K562 (cell line): ENCODE data around the gene GATA6. TPM values are rescaled to one million over a fixed set of nuclear protein-coding genes. Genes with fewer than 3 reads are reported as not detected.

ENCODE experiments used
- ATAC-seq: fragments of 200-7000 bp; cut with Tn5 transposase; 3 replicates; pipeline ENCODE4 v1.9.1; 2020; ENCODE audit warnings: moderate library complexity
- BruUV-seq: library from RNA; stranded (reverse); fragments of 400-500 nt; replicated peaks from 2 replicates; lab custom pipeline; 2021; lab: Mats Ljungman, UMichigan
- CTCF ChIA-PET: fragments of 300-600 bp; formaldehyde crosslinking; extraction: SDS; loops from one replicate; lab custom pipeline; 2021; ENCODE audit warnings: low intra/inter-chr PET ratio; lab: Yijun Ruan, JAX
- POLR2A ChIA-PET: fragments of 300-600, 350-650 bp; sonication (Branson Sonifier 250); formaldehyde crosslinking; extraction: SDS; loops from one replicate; lab custom pipeline; 2021; ENCODE audit warnings: antibody characterized with exemption, inconsistent platforms; lab: Yijun Ruan, JAX
- DNase-seq, 4 experiments: peaks; one replicate each; pipeline versions ENCODE4 v3.0.0 to v3.0.0-alpha.2; 2011 to 2018; ENCODE audit warnings: low spot score in 3 of 4, mixed read lengths in 3 of 4; ENCODE audit errors: extremely low read depth in 1 of 4
- FAIRE-seq: peaks from 2 replicates; lab custom pipeline; 2011; peaks lifted over from hg19 to GRCh38; lab: Jason Lieb, UNC
- H2AFZ ChIP-seq: 2 replicates; pipeline ENCODE4 v1.6.0; 2011; ENCODE audit warnings: low read depth, low read length, control low read depth, inconsistent platforms
- H3K27ac ChIP-seq: fragments of 200-600 bp; 3 replicates; pipeline ENCODE4 v1.8.0; 2011; ENCODE audit warnings: low read depth, mild to moderate bottlenecking, control low read depth, inconsistent platforms, low read length, moderate library complexity, mixed read lengths; ENCODE audit errors: extremely low read depth
- H3K27me3 ChIP-seq, 2 experiments: fragments of 300-600 bp in 1 of 2; 2 replicates in 1 of 2; 3 replicates in 1 of 2; pipeline versions ENCODE4 v1.6.0 to v1.8.0; 2011; ENCODE audit warnings: inconsistent platforms in 2 of 2, low read length in 2 of 2, mild to moderate bottlenecking in 1 of 2, mixed read lengths in 1 of 2, moderate library complexity in 1 of 2; ENCODE audit not compliant: control insufficient read depth in 2 of 2, insufficient read depth in 2 of 2
- H3K36me3 ChIP-seq: fragments of 300-600 bp; 3 replicates; pipeline ENCODE4 v1.8.0; 2011; ENCODE audit warnings: mild to moderate bottlenecking, low read length, inconsistent platforms; ENCODE audit not compliant: control insufficient read depth, insufficient read depth
- H3K4me1 ChIP-seq, 2 experiments: fragments of 200-600 bp in 1 of 2; replicated peaks in 1 of 2; 2 replicates in 1 of 2; 3 replicates in 1 of 2; pipeline versions ENCODE4 v1.5.1 to v1.8.0; 2011; ENCODE audit warnings: inconsistent platforms in 2 of 2, low read length in 2 of 2, mild to moderate bottlenecking in 1 of 2, mixed read lengths in 1 of 2, moderate library complexity in 1 of 2; ENCODE audit not compliant: control insufficient read depth in 2 of 2, insufficient read depth in 2 of 2
- H3K4me2 ChIP-seq: 2 replicates; pipeline ENCODE4 v1.6.1; 2011; ENCODE audit warnings: low read length, control low read depth, inconsistent platforms, mixed read lengths; ENCODE audit not compliant: insufficient read depth
- H3K4me3 ChIP-seq: fragments of 200-600 bp; sonication (generic), shearing (Covaris generic); 2 replicates; pipeline ENCODE4 v1.5.1; 2016; ENCODE audit warnings: control low read depth, inconsistent platforms
- H3K79me2 ChIP-seq: fragments of 200-600 bp; 3 replicates; pipeline ENCODE4 v1.8.0; 2011; ENCODE audit warnings: low read length, inconsistent platforms; ENCODE audit not compliant: control insufficient read depth, insufficient read depth
- H3K9ac ChIP-seq, 2 experiments: 2 replicates each; pipeline versions ENCODE4 v1.6.0 to v1.6.1; 2011; ENCODE audit warnings: low read depth in 2 of 2, low read length in 2 of 2, control low read depth in 1 of 2, inconsistent platforms in 1 of 2, mild to moderate bottlenecking in 1 of 2, mixed read lengths in 1 of 2; ENCODE audit not compliant: insufficient read depth in 1 of 2
- H3K9me1 ChIP-seq: one replicate; pipeline ENCODE4 v1.6.0; 2011; ENCODE audit warnings: inconsistent platforms, mild to moderate bottlenecking, low read length, moderate library complexity; ENCODE audit not compliant: control insufficient read depth, insufficient read depth
- H3K9me3 ChIP-seq: replicated peaks from 2 replicates; pipeline ENCODE4 v1.5.1; 2011; ENCODE audit warnings: low read depth, low read length, inconsistent platforms; ENCODE audit not compliant: control insufficient read depth, insufficient read depth
- H4K20me1 ChIP-seq: replicated peaks from 2 replicates; pipeline ENCODE4 v1.6.1; 2011; ENCODE audit warnings: low read length, inconsistent platforms, mixed read lengths; ENCODE audit not compliant: control insufficient read depth, insufficient read depth
- CHD1 ChIP-seq: fragments of 200-600 bp; sonication (generic); IDR thresholded peaks from one replicate; pipeline ENCODE4 v1.6.1; 2012; ENCODE audit warnings: mild to moderate bottlenecking, moderate library complexity, low read length, inconsistent platforms
- MBD2 ChIP-seq: sonication (generic); IDR thresholded peaks from 2 replicates; pipeline ENCODE4 v1.6.1; 2016; ENCODE audit warnings: low read depth, borderline replicate concordance
- RNF219 ChIP-seq: fragments of 250-450 bp; sonication (Bioruptor Pico); IDR thresholded peaks from 2 replicates; pipeline ENCODE4 v1.5.0; 2022; ENCODE audit warnings: mild to moderate bottlenecking
- STAT5A ChIP-seq: IDR thresholded peaks from 2 replicates; pipeline ENCODE4 v1.6.1; 2012; ENCODE audit warnings: low read length, inconsistent platforms, borderline replicate concordance
- TAF9B ChIP-seq: fragments of 450-650 bp; IDR thresholded peaks from 2 replicates; pipeline ENCODE4 v1.6.1; 2018; ENCODE audit warnings: mild to moderate bottlenecking; ENCODE audit not compliant: partially characterized antibody
- ZBED1 ChIP-seq: IDR thresholded peaks from 2 replicates; pipeline ENCODE4 v1.6.1; 2014
- ZNF277 ChIP-seq: fragments of 250-450 bp; sonication (Bioruptor Pico); IDR thresholded peaks from 2 replicates; pipeline ENCODE4 v1.8.0; 2022; ENCODE audit warnings: inconsistent platforms, mild to moderate bottlenecking, moderate library complexity, borderline replicate concordance
- ZNF318 ChIP-seq, 2 experiments: fragments of 450-650 bp; IDR thresholded peaks; 2 replicates each; pipeline ENCODE4 v1.6.1; 2016; ENCODE audit warnings: mild to moderate bottlenecking in 2 of 2, borderline replicate concordance in 1 of 2, low read depth in 1 of 2, moderate library complexity in 1 of 2
- WGBS: fragments of 100-300 bp; shearing (Covaris generic); methylation state at CpG from one replicate; pipeline ENCODE4 v1.1.6; 2016; ENCODE audit warnings: low coverage, mixed read lengths; ENCODE audit not compliant: insufficient coverage; ENCODE audit errors: missing lambda C conversion rate; 5-methylcytosine and 5-hydroxymethylcytosine counted together
- in situ Hi-C: fragments of 300-500 bp; cut with MboI; formaldehyde crosslinking; loops from 4 replicates; pipeline ENCODE4 v1.15.0; 2018; ENCODE audit warnings: inconsistent platforms, mixed read lengths
- intact Hi-C: fragments of 100-400 bp; cut with micrococcal nuclease; formaldehyde crosslinking; loops from 2 replicates; pipeline ENCODE4 v1.14.2; 2022
- polyA plus RNA-seq, 8 experiments: library from polyadenylated mRNA; depleted of rRNA in 4 of 8; stranded (reverse) in 5 of 8; unstranded in 3 of 8; fragments of >200 nt; fragmentation: Nextera tagmentation in 2 of 8; fragmentation: Illumina TruSeq in 1 of 8; extraction: Ambion mirVana in 2 of 8; extraction: Trizol in 1 of 8; gene quantifications; 2 replicates each; pipeline versions ENCODE4 v1.2.1 to v1.2.3, GENCODE V29; 2011 to 2014; ENCODE audit warnings: inconsistent platforms in 1 of 8, missing spikeins in 1 of 8
- total RNA-seq, 7 experiments: library from RNA; depleted of rRNA in 6 of 7; stranded (reverse); fragments of >200 nt in 6 of 7; fragmentation: Illumina TruSeq in 2 of 7; extraction: Trizol in 2 of 7; gene quantifications; 2 replicates each; pipeline versions ENCODE4 v1.2.1 to v1.2.3, GENCODE V29; 2011 to 2021; ENCODE audit warnings: low replicate concordance in 1 of 7

Gene GATA6
- total and polyA plus RNA-seq, 9 of the 15 experiments (the other 6 are each of a cell fraction or from before 2014, with no cell fraction given) = 0.01 to 0.24 (median 0.16) TPM; not detected in 5

GRCh38 chr18:22173221-22173927 lies 4.0 kb downstream of the GATA6 start (continued):
- TF ChIP-seq MBD2 = no peak

GRCh38 chr18:22173928-22174301 lies 4.5 kb downstream of the GATA6 start:
- Histone ChIP-seq H4K20me1 (no peaks in the 10 kb centered on the region), H3K36me3 (no peaks in the 10 kb centered on the region), H3K79me2 (no peaks in the 10 kb centered on the region), H3K9me3 (no peaks in the 10 kb centered on the region; the same call in 1 of the 2 replicates), H3K27me3 (peaks cover 20 to 45% of the 10 kb centered on the region in 2 experiments; a peak in 4 of 5 replicates), H3K9ac (no peak overlapping the region), H3K27ac (no peak overlapping the region), H3K4me2 (no peak overlapping the region), H3K4me3 (no peak overlapping the region), H3K9me1 (no peaks in the 10 kb centered on the region), H3K4me1 (peaks cover 3 to 22% of the 10 kb centered on the region in 2 experiments; a peak in 3 of 5 replicates), H2AFZ (no peak overlapping the region)
- intact Hi-C loops = no loop called here
- DNase-seq (no peak), FAIRE-seq (peak; percentile 35), ATAC-seq (no peak)
- in situ Hi-C loops = no loop called here
- POLR2A ChIA-PET = interaction anchor here (0.5 kb wide), 1 partner anchor 178 kb away, joined by 3 read pairs; no protein-coding TSS in a partner anchor
- CTCF ChIA-PET = no interaction called here
- 14% methylated on average over 6 of the region's 6 CpGs for WGBS
- no TSS peak for BruUV-seq
- TF ChIP-seq CHD1 = no peak
- TF ChIP-seq ZNF318 (IDR thresholded peaks at IDR 0.05; ENCODE audit: borderline replicate concordance in 1 of 2, low read depth in 1 of 2) = no peak
- TF ChIP-seq ZNF277 (CRISPR knock-in tag) = no peak
- no peak for TF ChIP-seq TAF9B
- no peak for TF ChIP-seq ZBED1
- no peak for TF ChIP-seq RNF219 (CRISPR knock-in tag)
- no peak for TF ChIP-seq STAT5A
